Pancreas (tissue), 10 donors: Measurements from ENCODE around the gene CDH18. TPM values are rescaled to one million over a fixed set of nuclear protein-coding genes. Genes with fewer than 3 reads are reported as not detected.

ENCODE experiments used
- ATAC-seq, 4 donors: fragments of 200-7000 bp; cut with Tn5 transposase; one replicate each; pipeline versions ENCODE4 v1.8.0 to v1.9.1; 2020; ENCODE audit warnings: mild to moderate bottlenecking in 4 of 4, moderate library complexity in 4 of 4
- DNase-seq, 6 donors: peaks; one replicate each; pipeline ENCODE4 v3.0.0-alpha.2; 2020
- FAIRE-seq: peaks from 2 replicates; lab custom pipeline; 2012; peaks lifted over from hg19 to GRCh38; lab: Jason Lieb, UNC
- H3K27ac ChIP-seq, 4 donors: fragments of 200-600 bp; sonication (generic); 1 replicate in 3 of 4; 2 replicates in 1 of 4; pipeline versions ENCODE4 v1.5.0 to v1.8.0; 2020
- H3K27me3 ChIP-seq, 4 donors: fragments of 200-600 bp; one replicate each; pipeline ENCODE4 v1.8.0; 2021
- H3K36me3 ChIP-seq, 3 donors: fragments of 200-600 bp; sonication (generic) in 1 of 3; one replicate each; pipeline versions ENCODE4 v1.5.0 to v1.8.0; 2020 to 2021
- H3K4me1 ChIP-seq, 3 donors: fragments of 200-600 bp; one replicate each; pipeline ENCODE4 v1.8.0; 2021
- H3K4me3 ChIP-seq, 4 donors: fragments of 200-600 bp; sonication (generic) in 2 of 4; one replicate each; pipeline versions ENCODE4 v1.5.0 to v1.8.0; 2020 to 2021
- H3K9me3 ChIP-seq, 4 donors: fragments of 200-600 bp; one replicate each; pipeline ENCODE4 v1.8.0; 2021
- CTCF ChIP-seq, 4 donors: fragments of 200-600 bp; sonication (generic) in 3 of 4; IDR thresholded peaks; one replicate each; pipeline versions ENCODE4 v1.5.0 to v1.8.0; 2021; ENCODE audit warnings: antibody characterized with exemption in 4 of 4
- WGBS, 2 donors: extraction: QIAGEN DNeasy Blood & Tissue Kit; methylation state at CpG; one replicate each; pipeline ENCODE4 v1.1.7; 2013; 5-methylcytosine and 5-hydroxymethylcytosine counted together
- intact Hi-C, 3 donors: fragments of 100-400 bp; cut with DNase I; formaldehyde crosslinking; loops; one replicate each; pipeline versions ENCODE4 v1.11.1 to v1.14.2; 2022
- polyA plus RNA-seq, 2 donors: library from polyadenylated mRNA; stranded (reverse); fragments of 200-250 nt; gene quantifications; one replicate each; pipeline ENCODE4 v1.2.3, GENCODE V29; 2013
- total RNA-seq, 6 donors: library from RNA; stranded (reverse); fragmentation: NEBNext Ultra II Directional in 4 of 6; extraction: Animal tissue kit (Norgen Biotek cat#: 25700) in 4 of 6; gene quantifications; one replicate each; pipeline versions ENCODE4 v1.2.1 to v1.2.4, GENCODE V29; 2021 to 2023
- donor health status: healthy with polysubstance abuse.
- donor health status: DM: no; HTN: no; CAD: no; lungs with moderate emphysema.
- donor health status: DM: no; HTN: no; CAD: no.
- donor health status: control.
- donor health status: control.
- donor health status: Bipolar disorder and iron deficiency.
- donor health status: DM: yes; HTN: yes; CAD: no.
- donor health status: DM: no; HTN: no; CAD: no.
- donor health status: DM: no; HTN: no; CAD: no.
- donor health status: DM: yes; HTN: yes; CAD: no.

Gene CDH18
- total and polyA plus RNA-seq, 8 donors, result 0.09 to 0.80 (median 0.27) TPM

- H3K36me3 ChIP-seq, result no peaks in the 10 kb centered on the region
- no peaks in the 10 kb centered on the region for H3K9me3 ChIP-seq
- FAIRE-seq (no peak), DNase-seq (no peak), ATAC-seq (no peak)
- no peaks in the 10 kb centered on the region for H3K27me3 ChIP-seq
- no peak overlapping the region for H3K27ac ChIP-seq
- H3K4me3 ChIP-seq, result no peak overlapping the region
- TF ChIP-seq CTCF (IDR thresholded peaks at IDR 0.05), result no peak
- intact Hi-C loops, result no loop called here
- H3K4me1 ChIP-seq, result no peaks in the 10 kb centered on the region
Observed at GRCh38 chr5:20030125-20030524, 42.1 kb upstream of the CDH18 start.

DNA sequence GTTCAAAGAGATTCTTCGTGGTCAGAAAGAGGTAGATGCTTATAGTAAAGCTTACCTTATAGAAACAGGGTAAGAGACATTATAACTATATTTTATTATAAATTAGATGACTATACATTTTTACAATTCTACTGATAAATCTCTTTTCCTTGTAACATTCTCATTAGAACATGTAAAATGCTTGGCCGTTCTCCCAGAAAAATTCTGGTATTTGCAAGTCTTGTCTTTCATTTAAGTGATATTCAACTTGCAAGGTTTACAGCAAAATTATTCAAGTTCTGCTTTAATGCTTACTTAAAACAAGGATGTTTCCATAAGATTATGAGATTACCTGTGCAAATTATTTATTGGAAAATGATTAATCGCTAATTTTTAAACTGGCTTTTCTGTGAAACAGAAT lies 41.3 kb upstream of the CDH18 start:
- H3K4me1 ChIP-seq, result no peaks in the 10 kb centered on the region
- H3K27ac ChIP-seq, result no peak overlapping the region
- ATAC-seq (no peak), DNase-seq (no peak), FAIRE-seq (no peak)
- 41 to 51% methylated on average over 3 of the region's 3 CpGs for WGBS, 2 donors
- intact Hi-C loops, result no loop called here
- H3K4me3 ChIP-seq, result no peak overlapping the region
- H3K36me3 ChIP-seq, result no peaks in the 10 kb centered on the region
- H3K27me3 ChIP-seq, result no peaks in the 10 kb centered on the region
- TF ChIP-seq CTCF (IDR thresholded peaks at IDR 0.05), result no peak
- H3K9me3 ChIP-seq, result no peaks in the 10 kb centered on the region

DNA sequence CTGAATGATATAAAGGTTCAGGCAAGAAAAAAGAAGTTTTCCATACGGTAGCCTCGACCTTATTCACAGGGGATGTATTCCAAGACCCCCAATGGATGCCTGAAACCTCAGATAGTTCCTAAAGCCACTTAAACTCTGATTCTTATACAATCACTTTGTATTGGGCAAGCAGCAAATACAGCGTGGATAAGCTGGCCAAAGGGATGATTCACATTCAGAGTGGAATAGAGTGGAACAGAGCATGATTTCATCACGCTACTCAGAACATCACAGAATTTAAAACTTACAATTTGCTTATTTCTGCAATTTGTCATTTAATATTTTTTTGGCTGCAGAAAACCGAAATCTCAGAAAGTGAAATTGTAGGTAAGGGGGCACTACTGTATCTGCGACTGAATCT lies 40.5 kb upstream of the CDH18 start:
- Histone ChIP-seq H3K27me3 (no peaks in the 10 kb centered on the region), H3K4me3 (no peak overlapping the region), H3K27ac (no peak overlapping the region), H3K4me1 (no peaks in the 10 kb centered on the region), H3K36me3 (no peaks in the 10 kb centered on the region), H3K9me3 (no peaks in the 10 kb centered on the region)
- FAIRE-seq (no peak), ATAC-seq (no peak), DNase-seq (no peak)
- intact Hi-C loops, result no loop called here
- 88% methylated on average over 6 of the region's 6 CpGs for WGBS, 2 donors
- TF ChIP-seq CTCF (IDR thresholded peaks at IDR 0.05), result no peak

GRCh38 chr5:20023686-20024180 lies 35.7 kb upstream of the CDH18 start:
- ATAC-seq (no peak), DNase-seq (no peak), FAIRE-seq (no peak)
- H3K27ac ChIP-seq, result no peak overlapping the region
- WGBS, 2 donors, result 90 to 100% methylated on average over 1 of the region's 1 CpG
- H3K4me1 ChIP-seq, result no peaks in the 10 kb centered on the region
- H3K4me3 ChIP-seq, result no peak overlapping the region
- TF ChIP-seq CTCF (IDR thresholded peaks at IDR 0.05), result no peak
- no peaks in the 10 kb centered on the region for H3K36me3 ChIP-seq
- intact Hi-C loops, result no loop called here
- no peaks in the 10 kb centered on the region for H3K27me3 ChIP-seq
- no peaks in the 10 kb centered on the region for H3K9me3 ChIP-seq

DNA sequence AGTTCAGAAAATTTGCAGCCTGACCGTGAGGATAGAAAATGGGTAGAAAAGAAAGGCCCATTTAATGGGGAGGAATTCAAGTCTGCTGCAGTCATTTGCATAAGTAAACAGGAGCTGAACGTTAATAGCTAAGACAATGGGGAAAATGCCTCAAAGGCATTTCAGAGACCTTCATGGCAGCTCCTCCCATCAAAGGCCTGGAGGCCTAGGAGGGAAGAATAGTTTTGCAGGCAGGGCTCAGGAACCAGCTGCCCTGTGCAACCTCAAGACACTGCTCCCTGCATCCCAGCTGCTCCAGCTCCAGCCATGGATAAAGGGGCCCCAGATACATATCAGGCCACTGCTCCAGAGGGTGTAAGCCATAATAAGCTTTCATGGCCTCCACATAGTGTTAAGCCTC lies 32.2 kb upstream of the CDH18 start:
- Histone ChIP-seq H3K36me3 (no peaks in the 10 kb centered on the region), H3K4me1 (no peaks in the 10 kb centered on the region), H3K27ac (no peak overlapping the region), H3K9me3 (no peaks in the 10 kb centered on the region), H3K4me3 (no peak overlapping the region), H3K27me3 (no peaks in the 10 kb centered on the region)
- intact Hi-C loops, result no loop called here
- FAIRE-seq, result no peak
- no peak for ATAC-seq
- no peak for TF ChIP-seq CTCF (IDR thresholded peaks at IDR 0.05)
- WGBS, 2 donors, result 74 to 81% methylated on average over 2 of the region's 2 CpGs
- peak in 1 of 6 donors; percentile 14 for DNase-seq
